Mesenchymal stem cell (in vitro differentiated cells and primary cell): ENCODE results near the gene RNPS1.

Source experiments
- DNase-seq: peaks from one replicate; pipeline ENCODE4 v3.0.0-alpha.2; 2013
- H2AFZ ChIP-seq: one replicate; pipeline ENCODE4 v1.6.1; 2013; ENCODE audit warnings: low read depth, mild to moderate bottlenecking, control low read depth, inconsistent platforms, low read length, moderate library complexity
- H2AK5ac ChIP-seq: 2 replicates; pipeline ENCODE4 v1.6.1; 2013; ENCODE audit warnings: low read length, moderate library complexity, mild to moderate bottlenecking, inconsistent platforms; ENCODE audit not compliant: severe bottlenecking
- H2BK120ac ChIP-seq: one replicate; pipeline ENCODE4 v1.6.1; 2013; ENCODE audit warnings: low read depth, mild to moderate bottlenecking, inconsistent platforms, low read length, moderate library complexity
- H2BK12ac ChIP-seq, 2 experiments: one replicate each; pipeline ENCODE4 v1.6.1; 2013; ENCODE audit warnings: inconsistent platforms in 2 of 2, low read length in 2 of 2, mild to moderate bottlenecking in 2 of 2, moderate library complexity in 2 of 2, control low read depth in 1 of 2
- H2BK15ac ChIP-seq: one replicate; pipeline ENCODE4 v1.6.1; 2013; ENCODE audit warnings: mild to moderate bottlenecking, low read depth, inconsistent platforms; ENCODE audit not compliant: poor library complexity, severe bottlenecking
- H2BK5ac ChIP-seq: 2 replicates; pipeline ENCODE4 v1.6.1; 2013; ENCODE audit warnings: low read depth, mild to moderate bottlenecking, low read length, control low read depth, inconsistent platforms; ENCODE audit not compliant: poor library complexity, severe bottlenecking
- H3K14ac ChIP-seq, 2 experiments: one replicate each; pipeline ENCODE4 v1.6.1; 2013; ENCODE audit warnings: inconsistent platforms in 2 of 2, low read length in 2 of 2, control low read depth in 1 of 2, mild to moderate bottlenecking in 1 of 2, moderate library complexity in 1 of 2
- H3K18ac ChIP-seq, 2 experiments: one replicate each; pipeline ENCODE4 v1.6.1; 2013; ENCODE audit warnings: inconsistent platforms in 2 of 2, low read length in 2 of 2, control low read depth in 1 of 2, low read depth in 1 of 2, mild to moderate bottlenecking in 1 of 2
- H3K23ac ChIP-seq, 2 experiments: one replicate each; pipeline ENCODE4 v1.6.1; 2013; ENCODE audit warnings: inconsistent platforms in 2 of 2, low read length in 2 of 2, mild to moderate bottlenecking in 2 of 2, moderate library complexity in 2 of 2, control low read depth in 1 of 2
- H3K27ac ChIP-seq: 2 replicates; pipeline ENCODE4 v1.5.1; 2013; ENCODE audit warnings: mild to moderate bottlenecking, moderate library complexity, low read length, control low read depth, inconsistent platforms; ENCODE audit not compliant: poor library complexity, severe bottlenecking
- H3K27me3 ChIP-seq, 2 experiments: 2 replicates each; pipeline versions ENCODE4 v1.6.1 to v1.7.0; 2013; ENCODE audit warnings: low read length in 2 of 2, mild to moderate bottlenecking in 2 of 2, moderate library complexity in 2 of 2, control low read depth in 1 of 2, inconsistent platforms in 1 of 2; ENCODE audit not compliant: control insufficient read depth in 1 of 2, insufficient read depth in 1 of 2
- H3K36me3 ChIP-seq, 2 experiments: 2 replicates each; pipeline versions ENCODE4 v1.6.1 to v1.7.0; 2013; ENCODE audit warnings: low read length in 2 of 2, control low read depth in 1 of 2, inconsistent platforms in 1 of 2, low read depth in 1 of 2, mild to moderate bottlenecking in 1 of 2; ENCODE audit not compliant: insufficient read depth in 2 of 2, control insufficient read depth in 1 of 2
- H3K4ac ChIP-seq, 2 experiments: one replicate each; pipeline ENCODE4 v1.6.1; 2013; ENCODE audit warnings: inconsistent platforms in 2 of 2, low read length in 2 of 2, mild to moderate bottlenecking in 2 of 2, moderate library complexity in 2 of 2, control low read depth in 1 of 2, low read depth in 1 of 2
- H3K4me1 ChIP-seq: 2 replicates; pipeline ENCODE4 v1.6.1; 2013; ENCODE audit warnings: low read depth, low read length, control low read depth; ENCODE audit not compliant: control insufficient read depth, insufficient read depth
- H3K4me2 ChIP-seq: 2 replicates; pipeline ENCODE4 v1.6.1; 2013; ENCODE audit warnings: low read length, mild to moderate bottlenecking, inconsistent platforms; ENCODE audit not compliant: poor library complexity, severe bottlenecking
- H3K4me3 ChIP-seq, 2 experiments: 2 replicates each; pipeline versions ENCODE4 v1.5.1 to v1.7.0; 2013; ENCODE audit warnings: low read length in 2 of 2, mild to moderate bottlenecking in 2 of 2, control low read depth in 1 of 2, low read depth in 1 of 2; ENCODE audit not compliant: insufficient read depth in 1 of 2
- H3K79me1 ChIP-seq: replicated peaks from 2 replicates; pipeline ENCODE4 v1.6.1; 2013; ENCODE audit warnings: mild to moderate bottlenecking, control low read depth, low read length, inconsistent platforms; ENCODE audit not compliant: poor library complexity, severe bottlenecking
- H3K9ac ChIP-seq: 2 replicates; pipeline ENCODE4 v1.7.0; 2013; ENCODE audit warnings: mild to moderate bottlenecking, low read length, moderate library complexity
- H3K9me3 ChIP-seq: 2 replicates; pipeline ENCODE4 v1.7.0; 2013; ENCODE audit warnings: mild to moderate bottlenecking, low read length; ENCODE audit not compliant: control insufficient read depth
- H4K8ac ChIP-seq: one replicate; pipeline ENCODE4 v1.6.1; 2013; ENCODE audit warnings: inconsistent platforms, mild to moderate bottlenecking, low read length, moderate library complexity
- H4K91ac ChIP-seq: one replicate; pipeline ENCODE4 v1.6.1; 2013; ENCODE audit warnings: mild to moderate bottlenecking, low read length, inconsistent platforms
- WGBS: methylation state at CpG from one replicate; pipeline ENCODE4 v1.1.7; 2013; ENCODE audit warnings: mixed read lengths; 5-methylcytosine and 5-hydroxymethylcytosine counted together

Gene RNPS1

DNA sequence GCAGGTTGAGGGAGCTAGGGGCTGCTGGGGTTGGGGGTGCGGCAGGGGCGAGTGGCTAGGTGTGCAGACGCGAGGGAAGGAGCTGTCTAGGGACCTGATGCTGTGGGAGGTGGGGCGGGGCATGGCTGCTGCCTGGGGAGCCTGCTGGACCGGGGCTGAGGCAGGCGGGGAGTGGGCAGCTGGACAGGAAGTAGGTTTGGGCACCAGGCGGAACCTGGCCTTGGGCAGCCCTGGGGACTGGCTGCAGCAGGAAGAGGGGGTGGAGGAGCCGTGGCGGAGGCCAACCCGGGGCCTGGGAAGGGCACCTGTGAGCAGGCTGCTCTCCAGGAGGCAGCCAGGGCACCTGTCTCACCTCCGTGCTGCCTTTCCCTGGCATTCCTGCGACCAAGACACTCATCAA lies 37.5 kb downstream of the RNPS1 start:
- Histone ChIP-seq H3K27ac (no peak overlapping the region), H3K4ac (no peak overlapping the region), H3K9ac (no peak overlapping the region), H2BK5ac (no peak overlapping the region), H2AK5ac (no peak overlapping the region), H3K9me3 (no peaks in the 10 kb centered on the region), H4K8ac (no peak overlapping the region), H3K14ac (no peak overlapping the region), H3K27me3 (no peaks in the 10 kb centered on the region), H2BK12ac (no peak overlapping the region), H3K79me1 (peaks cover 32% of the 10 kb centered on the region), H2AFZ (no peak overlapping the region), H3K36me3 (peaks cover 64 to 86% of the 10 kb centered on the region in 2 experiments), H3K4me3 (no peak overlapping the region), H3K4me1 (peaks cover 20% of the 10 kb centered on the region), H2BK120ac (no peak overlapping the region), H3K18ac (no peak overlapping the region), H3K4me2 (no peak overlapping the region), H4K91ac (no peak overlapping the region), H3K23ac (no peak overlapping the region), H2BK15ac (no peak overlapping the region)
- DNase-seq, result no peak
- whole genome bisulfite sequencing, result 96% methylated on average over 13 of the region's 13 CpGs

- WGBS, result 96% methylated on average over 19 of the region's 23 CpGs
- Histone ChIP-seq H2BK5ac (no peak overlapping the region), H4K91ac (no peak overlapping the region), H2AK5ac (no peak overlapping the region), H3K36me3 (peaks cover 58 to 80% of the 10 kb centered on the region in 2 experiments), H3K4me3 (no peak overlapping the region), H3K27ac (no peak overlapping the region), H2AFZ (no peak overlapping the region), H3K27me3 (no peaks in the 10 kb centered on the region), H3K9me3 (no peaks in the 10 kb centered on the region), H3K79me1 (peaks cover 32% of the 10 kb centered on the region), H3K14ac (no peak overlapping the region), H2BK120ac (no peak overlapping the region), H3K4me2 (no peak overlapping the region), H3K23ac (no peak overlapping the region), H3K4me1 (peaks cover 24% of the 10 kb centered on the region), H4K8ac (no peak overlapping the region), H3K9ac (no peak overlapping the region), H3K18ac (no peak overlapping the region), H2BK15ac (no peak overlapping the region), H2BK12ac (no peak overlapping the region), H3K4ac (no peak overlapping the region)
- no peak for DNase-seq
Measured at GRCh38 chr16:2229632-2230250, 38.2 kb downstream of the RNPS1 start.

GRCh38 chr16:2229091-2229490 lies 38.8 kb downstream of the RNPS1 start:
- Histone ChIP-seq H3K4me1 (peaks cover 28% of the 10 kb centered on the region), H2AFZ (no peak overlapping the region), H2BK120ac (no peak overlapping the region), H3K36me3 (peaks cover 53 to 73% of the 10 kb centered on the region in 2 experiments), H4K91ac (no peak overlapping the region), H3K27ac (no peak overlapping the region), H3K4me2 (no peak overlapping the region), H2BK5ac (no peak overlapping the region), H2BK12ac (peak overlapping the region in 1 of 2 experiments; percentile 34), H3K9me3 (no peaks in the 10 kb centered on the region), H3K4me3 (no peak overlapping the region), H3K18ac (no peak overlapping the region), H3K9ac (no peak overlapping the region), H2AK5ac (no peak overlapping the region), H3K23ac (no peak overlapping the region), H3K4ac (no peak overlapping the region), H3K27me3 (no peaks in the 10 kb centered on the region), H2BK15ac (no peak overlapping the region), H3K14ac (no peak overlapping the region), H3K79me1 (peaks cover 32% of the 10 kb centered on the region), H4K8ac (no peak overlapping the region)
- 92% methylated on average over 12 of the region's 12 CpGs for WGBS
- no peak for DNase-seq

DNA sequence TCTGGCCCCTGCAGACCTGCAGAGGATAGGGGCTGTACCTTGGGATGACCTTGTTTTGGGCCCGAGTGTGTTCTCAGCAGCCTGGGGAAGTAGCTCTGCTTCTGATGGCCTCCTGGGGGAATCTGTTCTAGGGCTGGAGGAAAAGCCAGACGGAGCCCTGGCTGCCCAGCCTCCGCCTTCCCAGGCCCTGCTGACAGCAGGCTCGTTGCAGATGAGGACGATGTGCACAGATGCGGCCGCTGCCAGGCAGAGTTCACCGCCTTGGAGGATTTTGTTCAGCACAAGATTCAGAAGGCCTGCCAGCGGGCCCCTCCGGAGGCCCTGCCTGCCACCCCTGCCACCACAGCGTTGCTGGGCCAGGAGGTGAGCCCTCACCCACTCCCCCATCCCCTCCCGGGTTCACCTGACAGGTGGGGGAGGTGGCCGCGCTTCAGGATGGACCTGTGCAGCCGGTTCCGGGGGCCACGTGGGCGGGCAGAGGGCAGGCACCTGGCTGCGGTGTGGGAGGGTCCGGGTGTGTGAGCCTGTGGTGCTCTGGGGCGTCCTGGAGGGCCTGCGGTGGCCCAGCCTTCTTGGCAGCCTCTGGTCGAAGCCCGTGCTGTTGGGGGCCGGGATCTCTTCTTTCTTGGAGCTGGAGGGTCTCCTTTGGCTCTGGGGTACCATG lies 39.6 kb downstream of the RNPS1 start:
- no peak overlapping the region for H3K18ac ChIP-seq
- peaks cover 28% of the 10 kb centered on the region for H3K4me1 ChIP-seq
- H3K27ac ChIP-seq, result no peak overlapping the region
- H3K79me1 ChIP-seq, result peaks cover 31% of the 10 kb centered on the region
- no peaks in the 10 kb centered on the region for H3K9me3 ChIP-seq
- no peak overlapping the region for H2AFZ ChIP-seq
- H3K14ac ChIP-seq, result no peak overlapping the region
- no peak overlapping the region for H4K8ac ChIP-seq
- peaks cover 45 to 65% of the 10 kb centered on the region in 2 experiments for H3K36me3 ChIP-seq
- no peak overlapping the region for H3K4ac ChIP-seq
- no peak overlapping the region for H4K91ac ChIP-seq
- no peak overlapping the region for H3K4me3 ChIP-seq
- no peak overlapping the region for H2BK120ac ChIP-seq
- H2BK5ac ChIP-seq, result no peak overlapping the region
- H3K27me3 ChIP-seq, result no peaks in the 10 kb centered on the region
- H2BK12ac ChIP-seq, result no peak overlapping the region
- DNase-seq, result no peak
- H2AK5ac ChIP-seq, result no peak overlapping the region
- H3K4me2 ChIP-seq, result no peak overlapping the region
- H3K23ac ChIP-seq, result no peak overlapping the region
- H2BK15ac ChIP-seq, result no peak overlapping the region
- WGBS, result 96% methylated on average over 25 of the region's 25 CpGs
- H3K9ac ChIP-seq, result no peak overlapping the region
